Subcutaneous abdominal adipose tissue (tissue), 5 donors: Measurements from ENCODE around the gene LTBP1.
"Not testable (repeated sequence)": the region's sequence is repeated elsewhere in the genome, so short reads cannot be mapped to it uniquely, and the experiment has no call there.

Source experiments
- H3K27ac ChIP-seq: one replicate; pipeline ENCODE4 v1.7.0; 2013; ENCODE audit warnings: low read depth, mild to moderate bottlenecking, inconsistent platforms, low read length, moderate library complexity
- H3K27me3 ChIP-seq, 5 donors: one replicate each; pipeline ENCODE4 v1.7.0; 2013; ENCODE audit warnings: low read length in 5 of 5, inconsistent platforms in 1 of 5; ENCODE audit not compliant: control insufficient read depth in 5 of 5, insufficient read depth in 4 of 5
- H3K36me3 ChIP-seq, 5 donors: one replicate each; pipeline ENCODE4 v1.7.0; 2013; ENCODE audit warnings: low read length in 5 of 5; ENCODE audit not compliant: control insufficient read depth in 5 of 5, insufficient read depth in 5 of 5
- H3K4me1 ChIP-seq, 5 donors: one replicate each; pipeline ENCODE4 v1.7.0; 2013; ENCODE audit warnings: low read length in 5 of 5, mild to moderate bottlenecking in 3 of 5, moderate library complexity in 1 of 5; ENCODE audit not compliant: control insufficient read depth in 5 of 5, insufficient read depth in 5 of 5
- H3K4me3 ChIP-seq, 5 donors: one replicate each; pipeline ENCODE4 v1.7.0; 2013; ENCODE audit warnings: low read length in 5 of 5, low read depth in 1 of 5
- H3K9ac ChIP-seq, 5 donors: one replicate each; pipeline ENCODE4 v1.7.0; 2013; ENCODE audit warnings: low read length in 5 of 5, mild to moderate bottlenecking in 4 of 5, moderate library complexity in 3 of 5
- H3K9me3 ChIP-seq, 5 donors: one replicate each; pipeline ENCODE4 v1.7.0; 2013; ENCODE audit warnings: low read length in 5 of 5; ENCODE audit not compliant: control insufficient read depth in 5 of 5
- donor health status: healthy.
- donor health status: healthy.
- donor health status: healthy.
- donor health status: healthy.
- donor health status: healthy.

The LTBP1 gene

DNA sequence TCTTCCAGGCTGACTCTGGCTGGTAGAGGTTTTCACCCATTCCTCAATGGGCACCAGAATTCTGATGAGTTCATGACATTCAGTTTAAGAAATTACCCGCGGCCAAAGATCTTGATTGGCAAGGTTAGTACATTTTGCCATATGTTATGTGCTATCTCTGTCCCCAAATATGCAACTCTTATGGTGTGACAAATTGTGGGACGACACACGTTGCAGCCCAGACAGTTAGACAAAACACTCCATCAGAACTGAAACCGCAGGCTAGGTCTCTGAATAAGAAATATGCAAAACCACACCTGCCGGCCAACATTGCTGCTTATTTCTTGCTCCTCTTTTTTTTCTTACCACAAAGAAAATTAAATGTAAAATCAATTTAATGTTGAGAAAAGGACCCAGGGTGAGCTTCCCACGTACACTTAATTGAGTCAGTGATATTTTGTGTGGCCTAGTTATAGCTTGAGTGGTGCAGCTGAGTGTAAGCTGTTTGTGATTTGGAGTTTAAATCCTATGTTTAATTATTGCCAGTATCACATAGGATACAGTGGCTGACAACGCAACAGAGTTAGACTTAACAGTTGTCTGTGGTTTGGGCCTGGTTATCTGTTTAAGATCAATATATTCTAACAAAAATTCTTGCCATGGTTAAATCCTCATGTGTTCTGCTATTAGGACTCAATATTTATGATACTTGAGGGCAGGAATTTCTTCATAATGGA is 35.7 kb upstream of the LTBP1 start:
- H3K4me3 ChIP-seq, result no peak overlapping the region
- H3K27ac ChIP-seq, result no peak overlapping the region
- H3K4me1 ChIP-seq, result no peaks in the 10 kb centered on the region
- no peaks in the 10 kb centered on the region for H3K9me3 ChIP-seq
- H3K36me3 ChIP-seq, result no peaks in the 10 kb centered on the region
- no peak overlapping the region for H3K9ac ChIP-seq
- no peaks in the 10 kb centered on the region for H3K27me3 ChIP-seq

GRCh38 chr2:32915694-32916093 is 31.1 kb upstream of the LTBP1 start:
- no peak overlapping the region for H3K9ac ChIP-seq
- peaks cover 0 to 4% (median 2%) of the 10 kb centered on the region in 5 donors for H3K27me3 ChIP-seq
- H3K4me3 ChIP-seq, result no peak overlapping the region
- no peak overlapping the region for H3K27ac ChIP-seq
- H3K36me3 ChIP-seq, result no peaks in the 10 kb centered on the region
- H3K4me1 ChIP-seq, result no peaks in the 10 kb centered on the region
- H3K9me3 ChIP-seq, result no peaks in the 10 kb centered on the region

DNA sequence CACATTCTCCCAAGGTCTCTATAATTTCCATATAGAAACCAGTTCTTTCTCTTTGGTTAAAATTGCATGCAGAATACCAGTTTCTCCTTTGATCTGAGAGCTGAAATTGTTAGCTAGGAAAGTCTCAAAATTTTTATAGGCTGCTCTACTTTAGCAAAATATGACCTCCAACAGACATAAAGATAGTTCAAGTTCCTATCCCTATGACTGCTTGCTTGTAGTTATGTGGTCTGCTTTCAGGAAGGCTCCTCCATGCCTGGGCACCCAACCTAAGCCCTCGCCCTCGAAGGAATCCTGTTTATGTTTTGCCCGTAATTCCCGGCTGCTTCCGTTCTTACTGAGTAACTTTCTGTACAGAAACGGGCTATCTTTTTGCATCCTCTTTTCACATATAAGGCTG is 28.0 kb upstream of the LTBP1 start:
- Histone ChIP-seq H3K4me3 (no peak overlapping the region), H3K27me3 (peaks cover 0 to 4% (median 3%) of the 10 kb centered on the region in 5 donors), H3K9me3 (no peaks in the 10 kb centered on the region), H3K27ac (no peak overlapping the region), H3K36me3 (no peaks in the 10 kb centered on the region), H3K4me1 (no peaks in the 10 kb centered on the region), H3K9ac (no peak overlapping the region)

DNA sequence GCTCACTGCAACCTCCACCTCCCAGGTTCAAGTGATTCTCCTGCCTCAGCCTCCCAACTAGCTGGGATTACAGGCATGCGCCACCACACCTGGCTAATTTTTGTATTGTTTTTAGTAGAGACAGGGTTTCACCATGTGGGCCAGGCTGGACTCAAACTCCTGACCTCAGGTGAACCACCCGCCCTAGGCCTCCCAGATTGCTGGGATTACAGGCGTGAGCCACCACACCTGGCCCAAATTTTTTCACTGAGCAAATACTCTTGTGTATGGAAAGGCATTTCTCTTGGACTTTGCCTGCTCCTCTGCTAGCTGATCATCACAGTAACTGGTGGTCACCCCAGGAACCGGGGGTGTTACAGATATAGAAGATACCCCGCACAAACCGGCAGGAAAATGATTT is 26.9 kb upstream of the LTBP1 start:
- H3K9me3 ChIP-seq, H3K27ac ChIP-seq, H3K27me3 ChIP-seq, H3K4me3 ChIP-seq, H3K9ac ChIP-seq, H3K36me3 ChIP-seq, H3K4me1 ChIP-seq: not testable (repeated sequence)

- H3K9me3 ChIP-seq, H3K27ac ChIP-seq, H3K4me1 ChIP-seq, H3K36me3 ChIP-seq, H3K27me3 ChIP-seq, H3K9ac ChIP-seq, H3K4me3 ChIP-seq: not testable (repeated sequence)
Observed at GRCh38 chr2:32921486-32921885, 25.3 kb upstream of the LTBP1 start.

GRCh38 chr2:32922501-32922900 is 24.3 kb upstream of the LTBP1 start:
- Histone ChIP-seq H3K9me3 (no peaks in the 10 kb centered on the region), H3K4me3 (no peak overlapping the region), H3K4me1 (peaks cover 0 to 1% (median 0%) of the 10 kb centered on the region in 5 donors), H3K27me3 (peaks cover 0 to 9% (median 4%) of the 10 kb centered on the region in 5 donors), H3K36me3 (no peaks in the 10 kb centered on the region), H3K9ac (no peak overlapping the region), H3K27ac (no peak overlapping the region)

DNA sequence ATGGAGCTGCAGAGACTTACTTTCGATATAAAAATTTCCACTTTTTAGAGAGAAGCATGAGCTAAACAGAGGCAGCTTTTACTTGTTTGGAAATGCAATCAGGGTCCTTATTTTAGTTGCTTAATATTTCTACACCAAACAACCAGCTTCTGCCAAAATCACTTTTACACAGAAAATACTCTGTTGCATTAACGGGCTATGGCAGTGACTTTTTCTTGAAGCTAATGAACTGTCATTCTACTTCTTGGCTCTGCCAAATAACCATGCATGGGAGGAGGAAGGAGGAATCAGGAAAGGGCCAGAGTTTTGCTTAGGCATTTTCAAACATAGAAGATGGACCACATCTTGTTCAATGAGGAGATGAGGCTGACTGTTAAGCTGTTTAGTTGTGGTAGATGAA is 23.6 kb upstream of the LTBP1 start:
- no peak overlapping the region for H3K9ac ChIP-seq
- no peak overlapping the region for H3K27ac ChIP-seq
- peaks cover 0 to 9% (median 4%) of the 10 kb centered on the region in 5 donors for H3K27me3 ChIP-seq
- peaks cover 0 to 1% (median 0%) of the 10 kb centered on the region in 5 donors for H3K4me1 ChIP-seq
- no peaks in the 10 kb centered on the region for H3K36me3 ChIP-seq
- no peak overlapping the region for H3K4me3 ChIP-seq
- H3K9me3 ChIP-seq, result no peaks in the 10 kb centered on the region

- Histone ChIP-seq H3K27me3 (peaks cover 0 to 8% (median 3%) of the 10 kb centered on the region in 5 donors), H3K9ac (no peak overlapping the region), H3K4me3 (no peak overlapping the region), H3K9me3 (no peaks in the 10 kb centered on the region), H3K4me1 (peaks cover 0 to 1% (median 0%) of the 10 kb centered on the region in 5 donors), H3K36me3 (no peaks in the 10 kb centered on the region), H3K27ac (no peak overlapping the region)
Observed at GRCh38 chr2:32925283-32925815, 21.4 kb upstream of the LTBP1 start.

DNA sequence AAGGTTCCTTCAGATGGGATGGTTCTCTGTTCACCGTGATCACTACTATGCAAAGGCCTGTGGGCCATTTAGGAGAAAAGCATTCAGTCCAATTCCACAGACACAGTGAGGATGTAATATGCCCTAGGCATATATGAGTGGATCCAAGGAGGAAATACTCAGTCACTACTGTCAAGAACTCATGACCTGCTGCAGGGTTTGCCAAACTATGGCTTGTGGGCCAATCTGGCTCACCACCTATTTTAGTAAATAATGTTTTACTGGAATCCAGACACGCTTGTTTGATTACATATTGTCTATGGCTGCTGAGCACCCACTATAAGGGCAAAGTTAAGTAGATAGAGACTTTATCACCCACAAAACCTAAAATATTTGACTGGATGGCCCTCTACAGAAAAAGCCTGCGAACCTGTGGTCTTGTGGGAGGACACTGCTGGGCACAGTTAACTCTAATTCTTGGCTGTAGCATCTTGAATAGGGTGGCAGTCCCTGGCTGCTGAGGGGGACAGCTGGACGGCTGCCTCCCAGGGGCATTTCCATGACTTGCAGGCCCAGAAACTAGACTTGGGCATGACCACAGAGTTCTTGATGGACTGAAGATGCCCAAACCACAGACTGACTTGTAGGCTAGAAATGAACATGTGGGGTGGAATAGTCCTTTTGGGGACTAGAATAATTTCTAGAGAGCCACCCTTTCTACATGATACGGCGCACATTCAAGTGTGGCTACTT is 20.6 kb upstream of the LTBP1 start:
- peaks cover 0 to 6% (median 0%) of the 10 kb centered on the region in 5 donors for H3K27me3 ChIP-seq
- no peak overlapping the region for H3K9ac ChIP-seq
- H3K4me1 ChIP-seq, result peaks cover 0 to 1% (median 0%) of the 10 kb centered on the region in 5 donors
- no peak overlapping the region for H3K4me3 ChIP-seq
- H3K9me3 ChIP-seq, result no peaks in the 10 kb centered on the region
- H3K36me3 ChIP-seq, result no peaks in the 10 kb centered on the region
- no peak overlapping the region for H3K27ac ChIP-seq

- Histone ChIP-seq H3K4me1 (peaks cover 0 to 1% (median 0%) of the 10 kb centered on the region in 5 donors), H3K36me3 (no peaks in the 10 kb centered on the region), H3K9me3 (no peaks in the 10 kb centered on the region), H3K9ac (no peak overlapping the region), H3K27me3 (peaks cover 0 to 6% (median 0%) of the 10 kb centered on the region in 5 donors), H3K4me3 (no peak overlapping the region), H3K27ac (no peak overlapping the region)
Observed at GRCh38 chr2:32926708-32927084, 20.1 kb upstream of the LTBP1 start.
